OCI-LY7 (cell line): ENCODE results near the gene TRIM56. TPM values are rescaled to one million over a fixed set of nuclear protein-coding genes. Genes with fewer than 3 reads are reported as not detected.

Source experiments
- BruUV-seq: library from RNA; stranded (reverse); fragments of 400-500 nt; replicated peaks from 2 replicates; lab custom pipeline; 2021; lab: Mats Ljungman, UMichigan
- CTCF ChIA-PET: fragments of 300-600 bp; sonication (Branson Sonifier 250); formaldehyde crosslinking; loops from one replicate; lab custom pipeline; 2022; ENCODE audit warnings: antibody characterized with exemption; ENCODE audit not compliant: unreplicated experiment; lab: Charles Lee
- POLR2A ChIA-PET: fragments of 300-600 bp; sonication (Branson Sonifier 250); formaldehyde crosslinking; loops from one replicate; lab custom pipeline; 2022; ENCODE audit warnings: antibody characterized with exemption; lab: Charles Lee
- DNase-seq: peaks from one replicate; pipeline ENCODE4 v3.0.0-alpha.2; 2015; ENCODE audit warnings: low spot score
- H2AFZ ChIP-seq: fragments of 200-600 bp; sonication (generic), shearing (Covaris generic); 2 replicates; pipeline ENCODE4 v1.6.1; 2014; ENCODE audit warnings: mild to moderate bottlenecking, antibody characterized with exemption, low read length, moderate library complexity
- H3K27ac ChIP-seq: fragments of 200-600 bp; sonication (generic); 2 replicates; pipeline ENCODE4 v1.5.1; 2014; ENCODE audit warnings: mixed run types, low read depth, mild to moderate bottlenecking, moderate library complexity, low read length, inconsistent platforms; ENCODE audit not compliant: poor library complexity, severe bottlenecking
- H3K36me3 ChIP-seq: fragments of 200-600 bp; sonication (generic); 2 replicates; pipeline ENCODE4 v1.6.1; 2014; ENCODE audit warnings: mild to moderate bottlenecking, antibody characterized with exemption, low read length, moderate library complexity, mixed read lengths; ENCODE audit not compliant: insufficient read depth
- H3K4me1 ChIP-seq: fragments of 200-600 bp; sonication (generic); 2 replicates; pipeline ENCODE4 v1.5.1; 2014; ENCODE audit warnings: mild to moderate bottlenecking, low read length; ENCODE audit not compliant: insufficient read depth, poor library complexity, severe bottlenecking
- H3K4me2 ChIP-seq: fragments of 200-600 bp; sonication (generic); 2 replicates; pipeline ENCODE4 v1.6.1; 2014; ENCODE audit warnings: mild to moderate bottlenecking, low read length
- H3K4me3 ChIP-seq: fragments of 200-600 bp; sonication (generic); 2 replicates; pipeline ENCODE4 v1.5.1; 2014; ENCODE audit warnings: mild to moderate bottlenecking, low read depth, low read length; ENCODE audit not compliant: poor library complexity, severe bottlenecking
- H3K79me2 ChIP-seq: fragments of 200-600 bp; sonication (generic); 2 replicates; pipeline ENCODE4 v1.6.1; 2016; ENCODE audit warnings: low read depth, mild to moderate bottlenecking, low read length, moderate library complexity, mixed read lengths; ENCODE audit not compliant: insufficient read depth
- H3K9me2 ChIP-seq: fragments of 200-600 bp; sonication (generic); 2 replicates; pipeline ENCODE4 v1.6.1; 2016; ENCODE audit warnings: mild to moderate bottlenecking, low read length, mixed read lengths; ENCODE audit not compliant: insufficient read depth
- H3K9me3 ChIP-seq: fragments of 200-600 bp; sonication (generic); 2 replicates; pipeline ENCODE4 v1.6.1; 2014; ENCODE audit warnings: mild to moderate bottlenecking, mixed run types, low read length, mixed read lengths
- H4K20me1 ChIP-seq: fragments of 200-600 bp; sonication (generic); 2 replicates; pipeline ENCODE4 v1.6.1; 2014; ENCODE audit warnings: mild to moderate bottlenecking, antibody characterized with exemption, low read length, moderate library complexity, mixed read lengths; ENCODE audit not compliant: insufficient read depth
- EZH2phosphoT487 ChIP-seq: fragments of 200-600 bp; sonication (generic); IDR thresholded peaks from 2 replicates; pipeline ENCODE4 v1.6.1; 2018; ENCODE audit warnings: low read depth, borderline replicate concordance, mild to moderate bottlenecking, mixed run types, antibody characterized with exemption, low read length, moderate library complexity, mixed read lengths
- intact Hi-C: fragments of 100-400 bp; cut with micrococcal nuclease; formaldehyde crosslinking; loops from one replicate; pipeline ENCODE4 v1.10.0; 2022; ENCODE audit not compliant: unreplicated experiment
- total RNA-seq, 2 experiments: library from RNA; depleted of rRNA in 1 of 2; stranded (reverse); fragments of >200 nt in 1 of 2; shearing (Covaris generic) in 1 of 2; gene quantifications; 2 replicates each; pipeline ENCODE4 v1.2.3, GENCODE V29; 2014 to 2022
- TF ChIP-seq, protein P1 (sequence below): fragments of 200-600 bp; sonication (generic); conservative IDR thresholded peaks from 2 replicates; pipeline ENCODE4 v1.5.1; 2014; ENCODE audit warnings: mild to moderate bottlenecking, antibody characterized with exemption, low read length, moderate library complexity, mixed read lengths

TRIM56 gene
- total RNA-seq, 2 experiments from 2014 or later = 15.6 to 47.3 TPM

DNA sequence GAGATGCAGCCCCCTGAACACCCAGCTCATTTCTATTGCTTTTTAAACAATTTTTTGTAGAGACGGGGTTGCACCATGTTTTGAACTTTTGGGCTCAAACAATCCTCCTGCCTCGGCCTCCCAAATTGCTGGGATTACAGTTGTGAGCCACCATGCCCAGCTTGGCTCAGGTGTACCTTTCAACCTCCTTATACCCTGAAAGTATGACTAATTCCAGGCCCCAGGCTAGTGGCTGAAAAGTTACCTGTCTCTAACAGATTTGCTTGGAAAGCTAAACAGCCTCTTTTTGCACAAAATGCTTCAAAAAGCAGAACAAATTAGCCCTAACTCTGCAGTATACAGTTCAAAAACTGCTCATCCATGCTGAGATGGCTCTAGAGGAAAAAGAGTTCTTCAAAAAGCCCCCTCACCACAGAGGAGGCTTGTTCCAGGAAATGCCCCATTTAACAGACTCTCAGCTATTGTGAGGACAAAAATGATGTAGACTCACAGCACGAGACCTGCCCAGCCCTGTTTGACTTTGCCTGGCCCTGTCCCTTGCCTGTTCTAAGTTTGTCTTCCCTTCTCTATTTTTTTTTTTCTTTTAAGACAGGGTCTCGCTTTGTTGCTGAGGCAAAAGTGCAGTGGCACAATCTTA, 55.6 kb downstream of the TRIM56 start:
- intact Hi-C loops = no loop called here
- Histone ChIP-seq H3K4me3 (no peak overlapping the region), H3K4me1 (peaks cover 8% of the 10 kb centered on the region), H3K9me3 (no peaks in the 10 kb centered on the region), H2AFZ (peak overlapping the region; percentile 27; the same call in 1 of the 2 replicates), H3K9me2 (no peaks in the 10 kb centered on the region), H4K20me1 (no peaks in the 10 kb centered on the region), H3K79me2 (no peaks in the 10 kb centered on the region), H3K27ac (no peak overlapping the region), H3K36me3 (no peaks in the 10 kb centered on the region), H3K4me2 (no peak overlapping the region)
- TF ChIP-seq, protein P1, sequence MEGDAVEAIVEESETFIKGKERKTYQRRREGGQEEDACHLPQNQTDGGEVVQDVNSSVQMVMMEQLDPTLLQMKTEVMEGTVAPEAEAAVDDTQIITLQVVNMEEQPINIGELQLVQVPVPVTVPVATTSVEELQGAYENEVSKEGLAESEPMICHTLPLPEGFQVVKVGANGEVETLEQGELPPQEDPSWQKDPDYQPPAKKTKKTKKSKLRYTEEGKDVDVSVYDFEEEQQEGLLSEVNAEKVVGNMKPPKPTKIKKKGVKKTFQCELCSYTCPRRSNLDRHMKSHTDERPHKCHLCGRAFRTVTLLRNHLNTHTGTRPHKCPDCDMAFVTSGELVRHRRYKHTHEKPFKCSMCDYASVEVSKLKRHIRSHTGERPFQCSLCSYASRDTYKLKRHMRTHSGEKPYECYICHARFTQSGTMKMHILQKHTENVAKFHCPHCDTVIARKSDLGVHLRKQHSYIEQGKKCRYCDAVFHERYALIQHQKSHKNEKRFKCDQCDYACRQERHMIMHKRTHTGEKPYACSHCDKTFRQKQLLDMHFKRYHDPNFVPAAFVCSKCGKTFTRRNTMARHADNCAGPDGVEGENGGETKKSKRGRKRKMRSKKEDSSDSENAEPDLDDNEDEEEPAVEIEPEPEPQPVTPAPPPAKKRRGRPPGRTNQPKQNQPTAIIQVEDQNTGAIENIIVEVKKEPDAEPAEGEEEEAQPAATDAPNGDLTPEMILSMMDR = no peak
- no peak for TF ChIP-seq EZH2phosphoT487
- POLR2A ChIA-PET = interaction anchor here (0.6 kb wide), 2 partner anchors 306 to 334 kb away, joined by 3 read pairs; no protein-coding TSS in a partner anchor
- no TSS peak for BruUV-seq
- CTCF ChIA-PET = interaction anchor here (1.0 kb wide), 1 partner anchor 52 kb away, joined by 3 read pairs; no protein-coding TSS in a partner anchor
- DNase-seq = no peak

Other genes starting within 250 kb of the TRIM56 start
- gene SLC12A9, start 232.8 kb upstream of the TRIM56 start, total RNA-seq (2014; rRNA removed; shearing (Covaris generic)) = 15.7 and 17.0 TPM in 2 replicates
- 21.1 and 25.6 TPM in 2 replicates for gene SLC12A9, start 232.8 kb upstream of the TRIM56 start, total RNA-seq (2022)
- 2.2 and 3.3 TPM in 2 replicates for gene TRIP6, start 218.1 kb upstream of the TRIM56 start, total RNA-seq (2014; rRNA removed; shearing (Covaris generic))
- 1.8 and 3.1 TPM in 2 replicates for gene TRIP6, start 218.1 kb upstream of the TRIM56 start, total RNA-seq (2022)
- gene SRRT, start 210.4 kb upstream of the TRIM56 start, total RNA-seq (2014; rRNA removed; shearing (Covaris generic)) = 154 and 174 TPM in 2 replicates
- gene SRRT, start 210.4 kb upstream of the TRIM56 start, total RNA-seq (2022) = 247 and 264 TPM in 2 replicates
- gene UFSP1, start 195.8 kb upstream of the TRIM56 start, total RNA-seq (2014; rRNA removed; shearing (Covaris generic)) = 2.8 and 4.9 TPM in 2 replicates
- 3.3 and 3.8 TPM in 2 replicates for gene UFSP1, start 195.8 kb upstream of the TRIM56 start, total RNA-seq (2022)
- gene ACHE, start 189.6 kb upstream of the TRIM56 start, total RNA-seq (2014; rRNA removed; shearing (Covaris generic)) = not detected in 2 replicates
- not detected in 2 replicates for gene ACHE, start 189.6 kb upstream of the TRIM56 start, total RNA-seq (2022)
- not detected in 2 replicates for gene MUC3A, start 135.9 kb upstream of the TRIM56 start, total RNA-seq (2014; rRNA removed; shearing (Covaris generic))
- not detected in 2 replicates for gene MUC3A, start 135.9 kb upstream of the TRIM56 start, total RNA-seq (2022)
- not detected in 2 replicates for gene MUC12, start 115.9 kb upstream of the TRIM56 start, total RNA-seq (2014; rRNA removed; shearing (Covaris generic))
- gene MUC12, start 115.9 kb upstream of the TRIM56 start, total RNA-seq (2022) = not detected in 2 replicates
- not detected in 2 replicates for gene MUC17, start 65.4 kb upstream of the TRIM56 start, total RNA-seq (2014; rRNA removed; shearing (Covaris generic))
- not detected in 2 replicates for gene MUC17, start 65.4 kb upstream of the TRIM56 start, total RNA-seq (2022)
- not detected in 2 replicates for gene SERPINE1, start 41.6 kb downstream of the TRIM56 start, total RNA-seq (2014; rRNA removed; shearing (Covaris generic))
- gene SERPINE1, start 41.6 kb downstream of the TRIM56 start, total RNA-seq (2022) = 0.30 and 0.42 TPM in 2 replicates
- gene AP1S1, start 69.0 kb downstream of the TRIM56 start, total RNA-seq (2014; rRNA removed; shearing (Covaris generic)) = 57.9 and 88.0 TPM in 2 replicates
- gene AP1S1, start 69.0 kb downstream of the TRIM56 start, total RNA-seq (2022) = 58.3 and 67.3 TPM in 2 replicates
- not detected in 2 replicates for gene VGF, start 80.1 kb downstream of the TRIM56 start, total RNA-seq (2014; rRNA removed; shearing (Covaris generic))
- gene VGF, start 80.1 kb downstream of the TRIM56 start, total RNA-seq (2022) = 1.5 TPM in 2 replicates
- gene NAT16, start 94.8 kb downstream of the TRIM56 start, total RNA-seq (2014; rRNA removed; shearing (Covaris generic)) = 0.22 TPM in 1 of 2 replicates, not detected in the other
- gene NAT16, start 94.8 kb downstream of the TRIM56 start, total RNA-seq (2022) = not detected in 2 replicates
- not detected in 2 replicates for gene MOGAT3, start 115.6 kb downstream of the TRIM56 start, total RNA-seq (2014; rRNA removed; shearing (Covaris generic))
- not detected in 2 replicates for gene MOGAT3, start 115.6 kb downstream of the TRIM56 start, total RNA-seq (2022)
- gene PLOD3, start 132.1 kb downstream of the TRIM56 start, total RNA-seq (2014; rRNA removed; shearing (Covaris generic)) = 9.2 and 12.1 TPM in 2 replicates
- gene PLOD3, start 132.1 kb downstream of the TRIM56 start, total RNA-seq (2022) = 25.0 and 30.5 TPM in 2 replicates
- gene ZNHIT1, start 132.7 kb downstream of the TRIM56 start, total RNA-seq (2014; rRNA removed; shearing (Covaris generic)) = 63.8 and 77.3 TPM in 2 replicates
- gene ZNHIT1, start 132.7 kb downstream of the TRIM56 start, total RNA-seq (2022) = 40.8 and 44.3 TPM in 2 replicates
- 15.9 and 17.8 TPM in 2 replicates for gene CLDN15, start 152.3 kb downstream of the TRIM56 start, total RNA-seq (2014; rRNA removed; shearing (Covaris generic))
- gene CLDN15, start 152.3 kb downstream of the TRIM56 start, total RNA-seq (2022) = 31.9 and 34.8 TPM in 2 replicates
- gene FIS1, start 159.6 kb downstream of the TRIM56 start, total RNA-seq (2014; rRNA removed; shearing (Covaris generic)) = 92.7 and 114 TPM in 2 replicates
- 93.4 and 102 TPM in 2 replicates for gene FIS1, start 159.6 kb downstream of the TRIM56 start, total RNA-seq (2022)
- 8.7 and 14.6 TPM in 2 replicates for gene IFT22, start 236.3 kb downstream of the TRIM56 start, total RNA-seq (2014; rRNA removed; shearing (Covaris generic))
- gene IFT22, start 236.3 kb downstream of the TRIM56 start, total RNA-seq (2022) = 13.2 and 14.1 TPM in 2 replicates